Ramos (cell line): ENCODE measurements around the gene MXRA7.
"Not testable (repeated sequence)": the region's sequence is repeated elsewhere in the genome, so short reads cannot be mapped to it uniquely, and the experiment has no call there.

Experiments used
- in situ Hi-C: fragments of 300-500 bp; cut with MboI; formaldehyde crosslinking; loops from one replicate; pipeline ENCODE4 v1.14.3; 2022; ENCODE audit warnings: low sequenced_read_pairs; ENCODE audit not compliant: unreplicated experiment

The MXRA7 gene

DNA sequence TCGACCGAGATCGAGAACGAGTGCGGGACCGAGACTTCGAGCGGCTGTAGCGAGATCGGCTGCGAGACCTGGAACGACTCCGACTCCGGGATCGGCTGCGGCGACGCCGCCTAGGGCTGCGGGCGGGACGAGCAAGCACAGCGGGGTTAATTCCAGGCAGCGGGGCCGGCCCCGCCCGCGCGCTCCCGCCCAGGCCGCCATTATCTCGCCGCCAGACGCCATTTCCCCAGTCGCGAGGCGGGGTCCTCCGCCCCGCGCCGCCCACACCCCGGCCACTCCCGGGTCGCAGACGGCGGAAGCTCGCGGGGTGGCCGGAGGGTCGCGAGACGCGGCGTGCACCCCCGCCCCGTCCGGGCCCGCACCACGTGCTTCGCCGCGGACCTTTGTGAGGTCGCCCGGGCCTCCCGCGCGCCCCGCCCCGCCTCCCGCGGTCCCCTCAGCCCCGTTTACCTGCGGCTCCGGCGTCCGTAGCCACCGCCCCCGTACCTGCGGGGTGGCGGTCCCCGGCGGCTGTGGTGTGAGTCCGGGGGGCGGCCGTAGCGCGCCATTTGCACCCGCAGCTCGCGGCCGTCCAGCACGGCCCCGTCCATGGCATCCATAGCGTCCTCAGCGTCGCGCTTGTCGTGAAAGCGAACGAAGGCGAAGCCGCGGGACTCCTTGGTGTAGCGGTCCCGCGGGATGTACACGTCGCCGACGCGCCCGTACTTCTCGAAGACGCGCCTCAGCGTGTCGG, 25.8 kb upstream of the MXRA7 start:
- in situ Hi-C loops, result no loop called here

DNA sequence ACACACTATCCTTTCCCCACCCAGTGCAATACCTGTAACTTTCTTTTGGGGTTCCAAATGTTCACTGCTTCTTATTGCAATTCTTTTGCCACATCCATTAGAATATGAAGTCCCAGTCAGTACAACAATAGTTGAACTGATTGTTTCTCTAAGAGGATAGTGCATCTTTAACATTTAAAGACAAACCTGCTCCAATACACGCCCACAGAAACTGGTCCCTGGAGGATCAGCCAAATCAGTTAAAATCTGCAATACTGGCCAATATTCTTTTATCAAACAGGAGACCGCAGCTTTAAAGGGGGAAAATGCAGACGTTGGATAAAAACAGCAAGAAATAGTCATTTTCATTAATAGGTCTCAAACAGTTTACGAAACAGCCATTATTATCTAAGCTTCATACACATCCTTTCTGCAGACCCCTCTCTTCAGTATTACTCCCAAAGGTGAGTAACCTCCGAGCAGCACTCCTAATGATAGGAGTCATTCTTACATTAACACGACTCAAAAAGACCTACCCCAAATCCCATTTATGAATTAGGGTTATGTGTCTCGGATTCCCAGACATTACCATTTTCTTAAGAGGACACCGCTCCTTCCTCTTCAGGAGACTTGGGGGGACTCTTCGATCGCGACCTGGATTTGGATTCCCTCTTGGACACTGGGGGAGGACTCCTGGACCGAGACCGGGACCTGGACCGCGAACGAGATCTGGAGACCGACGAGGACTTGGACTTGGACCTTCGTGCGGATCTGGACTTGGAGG, 25.0 kb upstream of the MXRA7 start:
- in situ Hi-C loops, result no loop called here

DNA sequence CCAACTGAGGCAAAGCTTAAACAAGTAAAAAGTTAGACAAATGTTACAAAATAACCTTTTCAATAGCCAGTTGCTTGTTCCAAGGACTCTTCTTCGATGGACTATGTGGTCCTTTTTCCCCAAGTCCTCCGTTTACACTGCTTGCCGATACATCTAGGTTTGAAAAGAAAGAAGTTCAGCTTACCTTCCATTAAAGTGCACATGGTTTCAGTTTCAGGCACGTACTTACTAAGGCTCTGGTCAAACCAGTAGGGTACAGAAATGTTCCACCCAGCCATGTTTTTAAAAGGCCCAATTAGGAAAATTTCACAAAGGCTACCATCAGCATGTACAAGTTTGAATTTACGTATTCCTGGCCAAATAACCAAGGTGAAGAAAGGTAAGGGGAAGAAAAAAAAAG, 24.2 kb upstream of the MXRA7 start:
- in situ Hi-C loops, result no loop called here

DNA sequence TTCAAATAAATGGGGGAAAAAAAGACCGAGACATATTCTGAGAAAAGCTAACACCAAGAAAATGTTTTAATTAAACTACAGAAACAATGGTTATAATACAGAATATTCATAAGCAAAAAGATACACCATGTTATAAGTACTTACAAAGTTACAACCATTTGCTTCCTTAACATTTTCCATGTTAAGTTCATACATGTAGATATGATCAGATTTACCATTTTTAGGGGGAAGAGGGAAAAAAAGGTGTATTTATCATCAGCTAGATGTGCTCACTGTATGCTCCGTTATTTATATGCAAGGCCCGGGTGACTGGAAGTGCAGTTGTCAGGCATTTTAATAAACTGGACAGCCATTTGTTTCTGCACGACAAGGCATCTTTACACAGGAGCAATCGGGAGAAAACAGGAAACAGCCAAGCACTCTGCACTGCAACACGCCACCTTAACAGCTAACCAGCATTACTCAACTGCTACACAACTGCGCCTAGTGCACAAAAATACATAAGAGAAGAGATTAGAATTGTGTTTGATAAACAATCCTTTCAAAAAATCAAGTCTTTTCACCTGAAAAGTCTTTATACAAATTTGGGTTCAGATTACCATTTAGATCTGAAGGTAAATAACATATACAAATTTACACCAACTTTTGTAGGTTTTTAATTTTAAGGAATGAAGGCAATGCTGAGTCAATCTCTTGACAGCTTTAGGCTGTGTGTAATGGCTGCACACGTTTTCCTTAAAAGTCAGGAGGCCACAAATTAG, 23.5 kb upstream of the MXRA7 start:
- in situ Hi-C loops, result no loop called here

DNA sequence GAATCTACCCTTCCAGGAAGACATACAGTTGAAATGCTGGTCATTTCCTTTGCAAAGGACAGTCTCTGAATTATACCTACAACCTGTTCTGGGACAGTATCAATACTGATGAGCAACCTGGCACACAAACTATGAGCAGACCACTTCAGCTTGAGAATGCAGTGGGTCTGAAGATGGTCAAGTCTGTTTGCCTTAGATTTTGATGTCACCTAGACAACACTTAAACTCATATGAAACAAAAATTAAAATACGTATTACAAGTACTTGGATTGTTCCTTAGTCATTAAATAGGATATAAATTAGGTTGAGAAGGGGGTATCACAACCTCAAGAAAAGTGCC, 22.8 kb upstream of the MXRA7 start:
- in situ Hi-C loops, result no loop called here

DNA sequence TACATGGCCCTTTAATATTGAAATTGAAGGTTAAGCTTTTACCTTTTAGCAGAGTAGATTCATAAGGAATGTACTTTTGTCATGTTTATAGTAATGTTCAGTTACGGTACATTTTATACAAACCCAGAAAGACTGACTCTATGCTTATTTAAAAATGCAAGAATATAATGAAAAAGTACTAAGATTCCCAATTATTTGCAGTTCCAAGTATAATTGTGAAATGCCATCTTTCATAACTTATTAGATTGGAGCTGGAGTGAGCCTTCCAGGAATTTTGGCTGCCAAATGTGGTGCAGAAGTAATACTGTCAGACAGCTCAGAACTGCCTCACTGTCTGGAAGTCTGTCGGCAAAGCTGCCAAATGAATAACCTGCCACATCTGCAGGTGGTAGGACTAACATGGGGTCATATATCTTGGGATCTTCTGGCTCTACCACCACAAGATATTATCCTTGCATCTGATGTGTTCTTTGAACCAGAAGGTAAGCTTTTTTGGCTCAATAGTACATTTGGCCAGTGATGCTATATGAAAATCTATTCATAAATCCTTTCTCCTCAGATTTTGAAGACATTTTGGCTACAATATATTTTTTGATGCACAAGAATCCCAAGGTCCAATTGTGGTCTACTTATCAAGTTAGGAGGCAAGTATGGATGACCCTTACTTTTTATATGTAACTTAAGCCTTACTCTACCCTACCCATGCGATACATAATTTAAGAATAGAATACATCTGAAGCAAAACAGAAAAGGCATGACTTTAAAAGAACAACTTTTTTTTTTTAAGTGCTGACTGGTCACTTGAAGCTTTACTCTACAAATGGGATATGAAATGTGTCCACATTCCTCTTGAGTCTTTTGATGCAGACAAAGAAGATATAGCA, 22.2 kb upstream of the MXRA7 start:
- in situ Hi-C loops, result no loop called here

DNA sequence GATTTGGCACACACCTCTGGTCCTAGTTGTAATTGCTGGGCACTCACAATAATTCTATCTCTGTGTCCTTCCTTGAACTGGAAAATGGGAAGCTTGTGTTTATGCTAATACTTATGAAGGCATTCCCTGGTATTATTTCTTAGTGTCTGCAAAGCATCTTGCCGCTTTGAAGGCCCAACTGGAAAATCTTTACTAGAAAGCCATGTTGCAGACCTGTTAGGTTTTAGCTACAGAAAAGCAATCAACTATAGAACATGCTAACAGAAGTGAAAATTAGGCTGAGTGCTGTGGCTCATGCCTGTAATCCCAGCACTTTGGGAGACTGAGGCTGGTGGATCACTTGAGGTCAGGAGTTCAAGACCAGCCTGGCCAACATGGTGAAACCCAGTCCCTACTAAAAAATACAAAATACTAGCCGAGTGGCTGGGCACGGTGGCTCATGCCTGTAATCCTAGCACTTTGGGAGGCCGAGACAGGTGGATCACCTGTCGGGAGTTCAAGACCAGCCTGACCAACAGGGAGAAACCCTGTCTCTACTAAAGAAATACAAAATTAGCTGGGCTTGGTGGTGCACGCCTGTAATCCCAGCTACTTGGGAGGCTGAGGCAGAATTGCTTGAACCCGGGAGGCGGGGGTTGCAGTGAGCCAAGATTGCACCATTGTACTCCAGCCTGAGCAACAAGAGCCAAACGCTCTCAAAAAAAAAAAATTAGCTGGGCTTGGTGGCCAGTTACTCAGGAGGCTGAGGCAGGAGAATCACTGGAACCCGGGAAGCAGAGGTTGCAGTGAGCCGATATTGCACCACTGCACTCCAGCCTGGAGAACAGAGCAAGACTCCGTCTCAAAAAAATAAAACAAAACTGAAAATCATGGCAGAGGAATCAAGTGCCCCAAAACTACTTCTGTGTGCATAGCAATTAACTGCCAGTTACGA, 21.3 kb upstream of the MXRA7 start:
- in situ Hi-C loops, result not testable (repeated sequence)

DNA sequence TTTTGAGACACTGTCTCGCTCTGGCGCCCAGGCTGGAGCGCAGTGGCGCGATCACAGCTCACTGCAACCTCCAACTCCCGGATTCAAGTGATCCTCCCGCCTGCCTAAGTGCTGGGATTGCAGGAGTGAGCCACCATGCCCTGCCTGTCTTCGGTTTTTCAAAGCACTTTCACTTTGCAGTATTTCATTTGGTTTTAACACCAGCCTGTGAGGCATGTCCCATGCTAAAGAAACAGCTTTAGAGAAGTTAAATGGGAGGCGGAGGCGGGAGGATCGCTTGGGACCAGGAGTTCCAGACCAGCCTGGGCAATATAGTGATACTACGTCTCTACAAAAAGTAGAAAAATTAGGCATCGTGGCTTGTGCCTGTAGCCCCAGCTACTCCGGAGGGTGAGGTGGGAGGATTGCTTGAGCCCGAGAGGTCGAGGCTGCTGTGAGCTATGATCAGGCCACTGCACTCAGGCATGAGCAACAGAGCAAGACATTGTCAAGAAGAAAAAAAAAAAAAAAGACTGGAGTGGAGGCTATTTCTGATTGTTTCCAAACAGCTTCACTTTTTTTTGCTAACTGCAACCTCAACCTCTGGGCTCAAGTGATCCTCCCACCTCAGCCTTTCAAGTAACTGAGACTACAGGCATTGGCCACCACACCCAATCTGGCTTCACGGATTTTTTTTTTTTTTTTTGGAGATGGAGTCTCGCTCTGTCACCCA, 17.1 kb upstream of the MXRA7 start:
- in situ Hi-C loops, result no loop called here

DNA sequence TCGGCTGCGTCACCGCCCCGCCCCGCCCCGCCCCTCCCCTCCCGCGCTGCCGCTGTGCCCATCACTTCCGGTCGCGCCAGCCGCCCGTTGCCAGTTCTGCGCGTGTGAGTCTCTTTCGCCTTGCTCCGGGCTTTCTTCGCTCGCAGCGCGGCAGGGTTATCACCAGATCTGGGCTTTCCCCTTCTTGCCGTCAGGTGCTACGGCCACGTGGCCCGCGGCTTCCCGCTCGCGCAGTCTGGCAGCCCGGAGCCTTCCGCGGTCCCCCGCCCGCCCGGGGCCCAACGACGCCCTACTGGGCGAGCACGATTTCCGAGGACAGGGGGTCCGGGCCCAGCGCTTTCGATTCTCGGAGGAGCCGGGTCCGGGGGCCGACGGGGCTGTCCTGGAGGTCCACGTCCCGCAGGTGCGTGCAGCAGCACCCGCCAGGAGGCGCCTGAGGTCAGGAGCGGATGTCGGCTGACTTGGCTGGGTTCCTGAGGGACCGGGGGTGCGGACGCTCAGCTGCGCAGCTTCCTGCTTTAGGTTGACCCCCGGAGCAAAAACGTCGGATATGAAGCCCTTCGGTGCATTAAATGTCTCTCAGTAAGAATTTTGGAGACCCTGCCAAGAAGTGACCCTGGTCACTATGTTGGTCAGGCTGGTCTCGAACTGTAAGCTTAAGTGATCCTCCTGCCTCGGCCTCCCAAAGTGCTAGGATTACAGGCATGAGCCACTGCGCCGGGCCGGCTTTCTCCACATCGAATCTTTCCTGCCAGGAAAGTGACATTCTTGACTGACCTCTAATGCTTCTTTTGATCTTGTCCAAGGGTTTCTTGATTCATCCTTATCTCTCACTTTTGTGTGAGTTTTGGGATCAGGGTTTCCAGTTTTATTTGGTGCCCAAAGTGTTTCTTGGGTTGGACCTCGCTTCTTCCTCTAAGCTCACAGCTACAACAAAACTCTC, 16.3 kb upstream of the MXRA7 start, which contains the start of gene METTL23:
Gene METTL23 (plus strand): TSS at position 64 of the 943 bp plus-strand sequence. CDS start 2,872 bp downstream, outside the sequence.
- in situ Hi-C loops, result no loop called here

DNA sequence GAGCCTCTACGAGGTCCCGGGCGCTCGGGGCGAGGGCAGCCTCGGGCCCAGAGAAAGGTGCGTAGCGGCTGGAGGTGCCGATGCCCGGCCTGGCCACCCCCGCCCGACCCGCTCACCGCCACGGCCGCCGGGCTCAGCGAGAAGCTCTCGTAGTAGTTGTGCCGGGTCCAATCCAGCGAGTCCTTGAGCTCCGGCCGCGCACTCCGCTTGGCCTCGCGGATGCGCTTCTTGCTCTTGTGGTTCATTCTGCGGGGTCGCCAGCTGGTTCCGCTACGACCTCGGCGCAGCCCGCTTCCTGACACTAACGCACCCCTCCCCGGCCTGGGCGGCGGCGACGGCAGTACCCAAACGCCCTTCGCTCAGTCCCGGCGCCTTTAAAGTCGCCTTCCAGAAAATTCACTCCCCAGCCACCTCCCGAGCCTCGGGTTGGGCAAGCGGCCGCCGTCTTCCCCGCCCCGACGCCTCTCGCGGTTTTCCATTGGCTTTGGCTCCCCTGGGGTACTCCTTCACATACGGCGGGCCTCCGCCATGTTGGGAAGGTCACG, 15.5 kb upstream of the MXRA7 start, which contains the start of gene JMJD6:
Gene JMJD6 (minus strand): TSS at position 376 of the 545 bp plus-strand sequence. CDS start 131 bp downstream, at position 245.
- in situ Hi-C loops, result no loop called here

DNA sequence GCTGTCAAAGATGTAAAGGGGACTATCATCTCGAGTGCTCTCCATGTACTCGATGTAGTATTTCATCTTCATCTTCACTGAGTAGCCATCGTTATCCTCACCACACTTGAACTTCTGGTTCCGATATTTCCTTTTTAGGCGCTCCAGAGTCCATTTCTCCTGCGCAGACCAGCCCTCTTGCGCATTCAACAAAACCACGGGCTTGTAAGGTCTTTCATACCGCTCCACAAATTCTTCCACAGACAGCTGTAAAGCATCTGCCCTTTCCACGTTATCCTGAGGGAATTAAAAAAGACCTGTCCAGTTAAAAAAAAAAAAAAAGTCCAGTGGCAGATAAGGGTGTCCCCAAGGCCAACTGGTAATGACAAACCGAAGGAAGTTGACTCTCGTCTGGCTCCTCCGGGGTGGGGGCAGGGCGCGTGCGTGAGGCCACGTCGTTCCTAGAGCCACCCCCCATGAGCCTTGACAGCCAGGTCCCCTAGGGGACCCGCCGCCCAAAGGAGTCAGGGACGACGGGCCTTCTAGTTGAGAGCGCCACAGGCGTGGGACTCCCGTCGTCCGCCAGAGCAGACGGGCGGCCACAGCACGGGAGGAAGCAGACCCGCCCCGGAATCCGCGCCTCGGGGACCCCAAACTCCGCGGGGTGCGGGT, 14.9 kb upstream of the MXRA7 start:
- in situ Hi-C loops, result no loop called here

DNA sequence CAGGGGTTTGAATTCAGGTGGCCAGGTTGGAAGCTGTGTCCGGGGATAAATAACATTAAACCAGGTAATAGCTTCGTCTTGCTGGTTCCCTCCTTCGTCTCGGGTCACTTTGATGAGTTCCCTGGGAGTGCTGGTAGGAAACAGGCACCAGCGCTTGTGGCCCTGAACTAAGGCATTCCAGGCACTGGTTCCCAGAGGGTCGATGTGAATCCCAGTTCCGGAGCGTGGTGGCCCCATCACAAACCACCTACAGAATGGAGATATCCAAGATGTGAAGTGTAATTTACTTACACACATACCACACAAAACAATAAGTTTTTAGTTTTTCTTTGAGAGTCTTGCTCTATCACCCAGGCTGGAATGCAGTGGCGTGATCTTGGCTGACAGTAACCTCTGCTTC, 13.0 kb upstream of the MXRA7 start:
- in situ Hi-C loops, result no loop called here

DNA sequence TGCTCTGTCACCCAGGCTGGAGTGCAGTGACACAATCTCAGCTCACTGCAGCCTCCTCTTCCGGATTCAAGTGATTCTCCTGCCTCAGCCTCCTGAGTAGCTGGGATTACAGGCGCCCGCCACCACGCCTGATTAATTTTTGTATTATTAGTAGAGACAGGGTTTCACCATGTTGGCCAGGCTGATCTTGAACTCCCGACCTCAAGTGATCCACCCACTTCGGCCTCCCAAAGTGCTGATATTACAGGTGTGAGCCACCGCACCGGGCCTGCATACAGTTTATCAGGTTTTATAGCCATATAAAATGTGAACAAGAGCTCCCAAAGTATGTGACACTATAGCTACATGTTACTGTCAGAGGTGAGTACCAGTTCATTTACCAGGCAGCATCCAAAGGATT, 12.2 kb upstream of the MXRA7 start:
- in situ Hi-C loops, result not testable (repeated sequence)

DNA sequence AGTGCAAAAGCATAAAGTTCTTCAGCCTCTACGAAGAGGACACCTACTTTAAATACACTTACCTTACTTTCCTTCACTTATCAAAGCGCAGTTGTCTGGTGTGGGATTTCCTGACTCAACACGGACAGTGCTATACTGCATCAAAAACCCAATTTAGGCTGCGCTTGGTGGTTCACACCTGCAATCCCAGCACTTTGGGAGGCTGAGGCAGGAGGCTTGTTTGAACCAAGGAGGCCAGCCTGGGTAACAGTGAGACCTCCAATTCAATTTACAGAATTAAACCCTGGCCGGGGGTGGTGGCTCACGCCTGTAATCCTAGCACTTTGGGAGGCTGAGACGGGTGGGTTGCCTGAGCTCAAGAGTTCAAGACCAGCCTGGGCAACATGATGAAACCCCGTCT, 11.5 kb upstream of the MXRA7 start:
- in situ Hi-C loops, result no loop called here

DNA sequence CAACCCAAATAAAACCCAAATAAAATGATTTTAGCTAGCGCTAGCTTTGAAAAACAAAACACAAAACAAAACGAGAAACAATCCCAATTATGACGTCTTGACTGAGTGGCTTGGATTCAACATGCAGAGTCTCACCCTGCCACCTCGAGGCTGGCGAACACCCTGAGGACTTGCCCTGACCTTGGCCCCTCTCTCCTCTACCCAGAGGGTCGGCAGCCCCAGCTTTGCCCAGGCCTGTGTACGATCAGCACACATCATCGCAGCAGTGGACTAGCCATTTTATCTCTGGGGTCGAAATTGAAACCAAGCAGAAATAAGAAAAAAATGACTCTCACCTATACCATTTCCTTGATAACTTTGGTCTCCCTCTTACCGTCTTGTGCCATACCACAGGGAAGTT, 10.7 kb upstream of the MXRA7 start:
- in situ Hi-C loops, result no loop called here

DNA sequence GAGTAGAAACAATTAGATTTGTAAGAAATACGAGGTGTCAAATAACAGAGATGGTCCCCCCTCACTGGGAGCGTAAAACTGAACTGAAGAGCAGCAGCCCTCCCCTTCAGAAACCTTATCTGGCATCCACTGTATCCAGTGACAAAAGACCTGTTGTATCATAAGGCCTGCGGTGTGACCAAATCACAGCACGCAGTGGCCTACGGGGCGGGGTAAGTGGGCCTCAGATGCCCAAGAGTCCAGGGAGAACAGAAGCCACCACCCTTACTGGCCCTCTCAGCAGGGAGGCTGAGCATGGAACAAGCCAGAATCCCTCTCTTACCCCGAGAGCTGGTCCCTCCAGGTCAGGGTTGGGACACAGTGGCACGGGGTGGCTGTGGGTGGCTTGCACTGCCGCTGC, 10.2 kb upstream of the MXRA7 start:
- in situ Hi-C loops, result no loop called here

DNA sequence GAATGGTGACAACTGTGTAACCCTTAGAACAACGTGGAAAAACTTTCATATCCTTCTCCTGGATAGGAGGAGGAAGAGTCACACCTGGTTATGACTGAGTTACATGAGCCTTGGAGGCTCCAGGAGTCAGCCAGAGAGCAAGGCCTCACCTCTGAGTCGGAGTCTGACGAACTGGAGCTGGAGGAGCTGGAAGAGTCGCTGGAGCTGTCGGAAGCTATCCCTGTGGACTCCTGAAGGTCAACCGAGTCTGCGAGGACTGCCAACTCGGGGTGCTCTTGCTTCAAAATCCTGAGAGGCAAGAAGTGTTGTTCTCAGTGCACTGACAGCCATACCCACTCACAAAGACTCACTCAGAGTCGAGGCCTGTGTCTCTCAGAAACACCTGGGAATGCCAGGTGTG, 9.4 kb upstream of the MXRA7 start:
- in situ Hi-C loops, result no loop called here
